ENCODE data around the gene EXOC3.
"Not testable (repeated sequence)": the region's sequence is repeated elsewhere in the genome, so short reads cannot be mapped to it uniquely, and the experiment has no call there.

The EXOC3 gene

GRCh38 chr5:442335-443238 is at the start of gene EXOC3:
EXOC3 (plus strand) TSS chr5:443176; CDS start chr5:446206, 3,030 bp downstream.
- peak; percentile 64 for DNase-seq (ENCODE audit: low read depth)

- no peak for DNase-seq (ENCODE audit: low read depth)
These were observed 49.1 kb upstream of the EXOC3 start for GRCh38 chr5:393846-394275.

- no peak for DNase-seq (ENCODE audit: low read depth)
These were observed 48.3 kb upstream of the EXOC3 start for GRCh38 chr5:394671-395155.

GRCh38 chr5:395156-395920 is 47.6 kb upstream of the EXOC3 start:
- peak; percentile 24 for DNase-seq (ENCODE audit: low read depth)

GRCh38 chr5:395921-396530 is 47.0 kb upstream of the EXOC3 start:
- DNase-seq (ENCODE audit: low read depth) = no peak

GRCh38 chr5:396531-396961 is 46.4 kb upstream of the EXOC3 start:
- no peak for DNase-seq (ENCODE audit: low read depth)

GRCh38 chr5:398141-398474 is 44.9 kb upstream of the EXOC3 start:
- DNase-seq (ENCODE audit: low read depth) = not testable (repeated sequence)

GRCh38 chr5:398475-399295 is 44.3 kb upstream of the EXOC3 start:
- no peak for DNase-seq (ENCODE audit: low read depth)

- DNase-seq (ENCODE audit: low read depth) = peak; percentile 61
These were observed 43.4 kb upstream of the EXOC3 start for GRCh38 chr5:399296-400281.

- no peak for DNase-seq (ENCODE audit: low read depth)
These were observed 42.5 kb upstream of the EXOC3 start for GRCh38 chr5:400282-401145.

- no peak for DNase-seq (ENCODE audit: low read depth)
These were observed 41.6 kb upstream of the EXOC3 start for GRCh38 chr5:401146-402034.

GRCh38 chr5:402219-402614 is 40.8 kb upstream of the EXOC3 start:
- DNase-seq (ENCODE audit: low read depth) = not testable (repeated sequence)

GRCh38 chr5:402615-403359 is 40.2 kb upstream of the EXOC3 start:
- DNase-seq (ENCODE audit: low read depth) = no peak

GRCh38 chr5:403995-404394 is 39.0 kb upstream of the EXOC3 start:
- no peak for DNase-seq (ENCODE audit: low read depth)

- DNase-seq (ENCODE audit: low read depth) = no peak
These were observed 38.2 kb upstream of the EXOC3 start for GRCh38 chr5:404666-405241.

- DNase-seq (ENCODE audit: low read depth) = no peak
These were observed 37.6 kb upstream of the EXOC3 start for GRCh38 chr5:405421-405820.

- no peak for DNase-seq (ENCODE audit: low read depth)
These were observed 36.9 kb upstream of the EXOC3 start for GRCh38 chr5:406041-406440.
